Transverse colon (tissue), 4 donors: ENCODE results near the gene SLC35F3. TPM values are rescaled to one million over a fixed set of nuclear protein-coding genes. Genes with fewer than 3 reads are reported as not detected.

Experiments used
- DNase-seq: peaks from one replicate; pipeline ENCODE4 v3.0.0-alpha.2; 2019
- H3K27ac ChIP-seq, 4 donors: fragments of 200-600 bp; sonication (generic); 2 replicates each; pipeline ENCODE4 v1.5.1; 2016 to 2018; ENCODE audit warnings: inconsistent platforms in 4 of 4
- H3K27me3 ChIP-seq: fragments of 200-600 bp; sonication (generic); 2 replicates; pipeline ENCODE4 v1.5.1; 2017; ENCODE audit warnings: inconsistent platforms
- H3K36me3 ChIP-seq, 4 donors: fragments of 200-600 bp; sonication (generic); 2 replicates each; pipeline ENCODE4 v1.5.1; 2017 to 2019; ENCODE audit warnings: inconsistent platforms in 4 of 4
- H3K4me1 ChIP-seq, 4 donors: fragments of 200-600 bp; sonication (generic); 2 replicates each; pipeline ENCODE4 v1.5.1; 2017 to 2020; ENCODE audit warnings: inconsistent platforms in 4 of 4
- H3K4me3 ChIP-seq, 4 donors: fragments of 200-600 bp; sonication (generic); 1 replicate in 1 of 4; 2 replicates in 3 of 4; pipeline versions ENCODE4 v1.5.1 to v1.6.1; 2017 to 2019; ENCODE audit warnings: inconsistent platforms in 4 of 4
- H3K9me3 ChIP-seq, 2 donors: fragments of 200-600 bp; sonication (generic); 2 replicates each; pipeline ENCODE4 v1.5.1; 2017 to 2019; ENCODE audit warnings: inconsistent platforms in 2 of 2
- EP300 ChIP-seq: sonication (generic); formaldehyde crosslinking; IDR thresholded peaks from one replicate; pipeline ENCODE4 v1.6.1; 2017; ENCODE audit warnings: antibody characterized with exemption, low read depth
- POLR2A ChIP-seq: fragments of 450-650 bp; IDR thresholded peaks from one replicate; pipeline ENCODE4 v1.6.1; 2016; ENCODE audit warnings: antibody characterized with exemption, mild to moderate bottlenecking, moderate library complexity
- POLR2AphosphoS5 ChIP-seq, 3 donors: sonication (generic); formaldehyde crosslinking; IDR thresholded peaks; one replicate each; pipeline ENCODE4 v1.6.1; 2016; ENCODE audit warnings: antibody characterized with exemption in 3 of 3
- WGBS, 2 donors: methylation state at CpG; one replicate each; pipeline ENCODE4 v1.1.5; 2018; ENCODE audit warnings: low coverage in 1 of 2; 5-methylcytosine and 5-hydroxymethylcytosine counted together
- in situ Hi-C, 4 donors: fragments of 200-750 bp; cut with MboI; loops; one replicate each; pipeline versions ENCODE4 v1.15.0 to v1.15.1; 2017; ENCODE audit warnings: low sequenced_read_pairs in 3 of 4, low pct_ligation_motif_present in 1 of 4, low pct_unique_long_range_greater_than_20kb in 1 of 4
- intact Hi-C: fragments of 100-400 bp; cut with DNase I; formaldehyde crosslinking; loops from one replicate; pipeline ENCODE4 v1.15.1; 2023; ENCODE audit warnings: low total_unique reads
- total RNA-seq, 4 donors: library from RNA; depleted of rRNA; stranded (reverse); fragments of >200 nt; gene quantifications; one replicate each; pipeline ENCODE4 v1.1.0, GENCODE V29; 2016
- TF ChIP-seq, protein P1 (sequence below), 5 experiments: fragments of 200-600 bp in 3 of 5; fragments of 450-650 bp in 2 of 5; sonication (generic) in 3 of 5; IDR thresholded peaks; 1 replicate in 2 of 5; 2 replicates in 3 of 5; pipeline ENCODE4 v1.5.1; 2016 to 2017; ENCODE audit warnings: antibody characterized with exemption in 5 of 5, inconsistent platforms in 3 of 5, mild to moderate bottlenecking in 2 of 5, moderate library complexity in 1 of 5

Gene SLC35F3
- total RNA-seq, 4 donors from 2014 or later: not detected

GRCh38 chr1:234093741-234094140, 189.3 kb downstream of the SLC35F3 start:
- Histone ChIP-seq H3K9me3 (no peaks in the 10 kb centered on the region), H3K36me3 (no peaks in the 10 kb centered on the region), H3K4me1 (no peaks in the 10 kb centered on the region), H3K4me3 (no peak overlapping the region), H3K27me3 (no peaks in the 10 kb centered on the region), H3K27ac (no peak overlapping the region)
- TF ChIP-seq POLR2AphosphoS5 (IDR thresholded peaks at IDR 0.05): no peak
- TF ChIP-seq, protein P1, sequence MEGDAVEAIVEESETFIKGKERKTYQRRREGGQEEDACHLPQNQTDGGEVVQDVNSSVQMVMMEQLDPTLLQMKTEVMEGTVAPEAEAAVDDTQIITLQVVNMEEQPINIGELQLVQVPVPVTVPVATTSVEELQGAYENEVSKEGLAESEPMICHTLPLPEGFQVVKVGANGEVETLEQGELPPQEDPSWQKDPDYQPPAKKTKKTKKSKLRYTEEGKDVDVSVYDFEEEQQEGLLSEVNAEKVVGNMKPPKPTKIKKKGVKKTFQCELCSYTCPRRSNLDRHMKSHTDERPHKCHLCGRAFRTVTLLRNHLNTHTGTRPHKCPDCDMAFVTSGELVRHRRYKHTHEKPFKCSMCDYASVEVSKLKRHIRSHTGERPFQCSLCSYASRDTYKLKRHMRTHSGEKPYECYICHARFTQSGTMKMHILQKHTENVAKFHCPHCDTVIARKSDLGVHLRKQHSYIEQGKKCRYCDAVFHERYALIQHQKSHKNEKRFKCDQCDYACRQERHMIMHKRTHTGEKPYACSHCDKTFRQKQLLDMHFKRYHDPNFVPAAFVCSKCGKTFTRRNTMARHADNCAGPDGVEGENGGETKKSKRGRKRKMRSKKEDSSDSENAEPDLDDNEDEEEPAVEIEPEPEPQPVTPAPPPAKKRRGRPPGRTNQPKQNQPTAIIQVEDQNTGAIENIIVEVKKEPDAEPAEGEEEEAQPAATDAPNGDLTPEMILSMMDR (IDR thresholded peaks at IDR 0.05): no peak
- TF ChIP-seq EP300: no peak
- no peak for TF ChIP-seq POLR2A
- in situ Hi-C loops: no loop called here
- 69% methylated on average over 5 of the region's 5 CpGs; no CpG with 5 or more reads in 1 of the 2 donors for WGBS, 2 donors
- intact Hi-C loops: no loop called here
- no peak for DNase-seq

DNA sequence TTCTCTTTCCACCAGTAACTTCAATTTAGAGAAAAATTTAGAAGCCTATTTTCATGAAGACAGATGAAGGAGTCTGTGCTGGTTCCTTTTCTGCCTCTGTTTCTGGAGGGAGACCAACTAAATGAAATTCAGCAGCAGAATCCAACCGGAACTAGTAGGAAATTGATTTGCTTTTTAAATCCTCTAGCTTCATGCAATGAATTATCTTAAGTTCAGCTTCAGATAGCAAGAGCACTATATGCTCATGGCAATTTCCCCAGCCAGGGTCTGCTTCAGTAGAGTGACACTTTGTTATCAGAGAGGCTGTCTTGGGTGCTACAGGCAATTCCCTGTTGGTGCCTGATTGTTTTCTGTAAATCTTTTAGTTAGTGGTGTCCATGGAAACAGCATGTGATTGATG, 189.7 kb downstream of the SLC35F3 start:
- no peak overlapping the region for H3K27ac ChIP-seq
- intact Hi-C loops: no loop called here
- WGBS, 2 donors: 67% methylated on average over 1 of the region's 1 CpG; no CpG with 5 or more reads in 1 of the 2 donors
- H3K4me3 ChIP-seq: no peak overlapping the region
- in situ Hi-C loops: no loop called here
- no peaks in the 10 kb centered on the region for H3K4me1 ChIP-seq
- TF ChIP-seq, protein P1 (IDR thresholded peaks at IDR 0.05): no peak
- TF ChIP-seq POLR2AphosphoS5 (IDR thresholded peaks at IDR 0.05) (no peak), POLR2A (no peak), EP300 (no peak)
- no peaks in the 10 kb centered on the region for H3K36me3 ChIP-seq
- H3K27me3 ChIP-seq: no peaks in the 10 kb centered on the region
- DNase-seq: no peak
- no peaks in the 10 kb centered on the region for H3K9me3 ChIP-seq

DNA sequence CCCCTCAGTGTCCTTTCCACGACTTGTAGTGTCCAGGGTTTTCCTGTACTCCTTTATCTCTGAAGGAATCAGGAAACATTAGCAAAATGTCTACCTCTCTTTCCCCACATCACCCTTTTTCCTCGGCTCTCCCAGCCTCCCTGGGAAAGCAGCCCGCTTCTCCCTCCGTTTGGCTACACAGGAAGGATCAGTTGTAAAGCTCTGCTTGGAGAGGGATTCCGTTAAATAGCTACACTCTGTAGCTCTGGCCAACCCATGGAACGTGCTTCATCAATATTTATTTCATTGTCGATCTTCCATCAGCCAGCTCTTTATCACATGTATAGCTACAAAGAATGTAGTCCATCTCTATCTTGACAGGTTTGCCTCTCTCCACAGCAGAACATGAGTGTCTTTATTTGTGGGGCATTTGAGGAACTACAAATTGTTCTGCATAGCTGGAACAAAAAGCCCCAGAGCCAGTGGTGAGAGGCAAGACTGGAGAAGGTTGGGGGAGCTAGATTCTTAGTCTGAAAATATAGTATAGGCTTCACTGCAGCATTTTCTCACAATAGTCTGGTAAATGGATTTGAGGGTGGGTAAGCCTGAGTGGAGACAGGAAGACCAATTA, 191.8 kb downstream of the SLC35F3 start:
- intact Hi-C loops (no loop called here), in situ Hi-C loops (no loop called here)
- TF ChIP-seq EP300 (no peak), POLR2A (no peak), POLR2AphosphoS5 (IDR thresholded peaks at IDR 0.05) (no peak)
- TF ChIP-seq, protein P1 (IDR thresholded peaks at IDR 0.05): no peak
- Histone ChIP-seq H3K27me3 (peaks cover 4% of the 10 kb centered on the region), H3K4me3 (no peak overlapping the region), H3K27ac (no peak overlapping the region), H3K4me1 (no peaks in the 10 kb centered on the region), H3K9me3 (no peaks in the 10 kb centered on the region), H3K36me3 (no peaks in the 10 kb centered on the region)
- DNase-seq: no peak
- WGBS, 2 donors: 37 to 55% methylated on average over 2 to 7 of the region's 7 CpGs

GRCh38 chr1:234102583-234102982, 198.1 kb downstream of the SLC35F3 start:
- no peaks in the 10 kb centered on the region for H3K9me3 ChIP-seq
- in situ Hi-C loops (loop anchor here in 1 of 4 donors (25.0 kb wide), 1 partner anchor 210 kb away; no protein-coding TSS in a partner anchor), intact Hi-C loops (no loop called here)
- DNase-seq: no peak
- H3K27ac ChIP-seq: no peak overlapping the region
- H3K27me3 ChIP-seq: peaks cover 4% of the 10 kb centered on the region
- no peak overlapping the region for H3K4me3 ChIP-seq
- no peaks in the 10 kb centered on the region for H3K36me3 ChIP-seq
- TF ChIP-seq POLR2A: no peak
- no peak for TF ChIP-seq POLR2AphosphoS5 (IDR thresholded peaks at IDR 0.05)
- TF ChIP-seq, protein P1 (IDR thresholded peaks at IDR 0.05): no peak
- no peak for TF ChIP-seq EP300
- no peaks in the 10 kb centered on the region for H3K4me1 ChIP-seq
- 25 to 44% methylated on average over 3 to 8 of the region's 8 CpGs for WGBS, 2 donors
